Activated CD8-positive, alpha-beta memory T cell treated with anti-CD3 and anti-CD28 coated beads, Interleukin-2, amount 50 U/mL, for 4 hours (primary cell): ENCODE results near the gene CPNE2.
A peak's percentile ranks its signal among the peaks of the same experiment; 100 is the strongest.
"Not testable (repeated sequence)": the region's sequence is repeated elsewhere in the genome, so short reads cannot be mapped to it uniquely, and the experiment has no call there.

Experiments
- DNase-seq: peaks from one replicate; pipeline ENCODE4 v3.0.0-alpha.2; 2020

Gene CPNE2

GRCh38 chr16:57091975-57092785 lies at the start of gene CPNE2:
CPNE2 (plus strand) TSS chr16:57092583; CDS start chr16:57110743, 18,160 bp downstream.
- no peak for DNase-seq

- no peak for DNase-seq
These were observed 49.1 kb upstream of the CPNE2 start for GRCh38 chr16:57043248-57043647.

- DNase-seq: no peak
These were observed 47.3 kb upstream of the CPNE2 start for GRCh38 chr16:57044931-57045693.

GRCh38 chr16:57045694-57046381 lies 46.5 kb upstream of the CPNE2 start:
- DNase-seq: peak; percentile 55

- DNase-seq: no peak
These were observed 44.3 kb upstream of the CPNE2 start for GRCh38 chr16:57048095-57048494.

GRCh38 chr16:57049678-57050077 lies 42.7 kb upstream of the CPNE2 start:
- DNase-seq: no peak

GRCh38 chr16:57051696-57052228 lies 40.6 kb upstream of the CPNE2 start:
- DNase-seq: no peak

- DNase-seq: no peak
These were observed 39.2 kb upstream of the CPNE2 start for GRCh38 chr16:57053206-57053605.

- DNase-seq: no peak
These were observed 38.0 kb upstream of the CPNE2 start for GRCh38 chr16:57054338-57054737.

GRCh38 chr16:57054771-57055170 lies 37.6 kb upstream of the CPNE2 start:
- no peak for DNase-seq

GRCh38 chr16:57055671-57056070 lies 36.7 kb upstream of the CPNE2 start:
- no peak for DNase-seq

- DNase-seq: no peak
These were observed 34.0 kb upstream of the CPNE2 start for GRCh38 chr16:57058291-57058861.

GRCh38 chr16:57060323-57061083 lies 31.9 kb upstream of the CPNE2 start:
- DNase-seq: no peak

- DNase-seq: no peak
These were observed 31.1 kb upstream of the CPNE2 start for GRCh38 chr16:57061084-57061905.

GRCh38 chr16:57062329-57062728 lies 30.1 kb upstream of the CPNE2 start:
- no peak for DNase-seq

GRCh38 chr16:57063189-57063588 lies 29.2 kb upstream of the CPNE2 start:
- DNase-seq: not testable (repeated sequence)

- no peak for DNase-seq
These were observed 27.4 kb upstream of the CPNE2 start for GRCh38 chr16:57064995-57065394.

GRCh38 chr16:57066625-57067024 lies 25.8 kb upstream of the CPNE2 start:
- DNase-seq: no peak

GRCh38 chr16:57067347-57067746 lies 25.0 kb upstream of the CPNE2 start:
- DNase-seq: no peak

- DNase-seq: no peak
These were observed 23.3 kb upstream of the CPNE2 start for GRCh38 chr16:57069053-57069452.
